Measurements from ENCODE around the gene ALDH1B1. TPM values are rescaled to one million over a fixed set of nuclear protein-coding genes. Genes with fewer than 3 reads are reported as not detected.

The ALDH1B1 gene
- total RNA-seq, 1 experiment from 2014 or later: 35.7 TPM

DNA sequence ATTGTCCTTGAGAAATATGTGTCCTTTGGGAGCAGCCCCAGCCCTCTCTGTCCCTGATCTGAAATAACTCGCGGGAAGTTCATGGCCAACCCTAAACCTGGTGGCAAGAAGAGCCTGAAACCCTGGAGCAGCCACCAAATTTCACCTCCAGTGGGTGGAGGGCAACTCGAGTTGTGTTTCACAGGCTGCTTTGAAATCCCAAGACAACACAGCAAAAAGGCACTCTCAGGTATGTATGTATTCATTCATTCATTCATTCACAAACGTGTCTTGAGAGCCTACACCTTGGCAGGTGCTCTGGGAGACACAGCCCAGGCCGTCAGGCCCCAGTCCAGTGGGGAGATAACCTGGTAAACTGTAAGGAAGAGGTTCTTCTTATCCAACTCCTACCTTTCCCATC is 35.7 kb upstream of the ALDH1B1 start:
- Histone ChIP-seq H3K4me3 (ENCODE audit: low read depth, low read length) (no peak overlapping the region), H3K27me3 (replicated peaks; ENCODE audit: control insufficient read depth, insufficient read depth, low read length) (no peaks in the 10 kb centered on the region), H3K4me1 (no peaks in the 10 kb centered on the region), H3K9me3 (no peaks in the 10 kb centered on the region), H3K36me3 (ENCODE audit: control insufficient read depth, insufficient read depth, low read length) (no peaks in the 10 kb centered on the region)
- Mint-ChIP-seq H3K36me3 (ENCODE audit: insufficient read depth, unreplicated experiment) (no peaks in the 10 kb centered on the region), H3K27ac (ENCODE audit: unreplicated experiment) (no peak overlapping the region), H3K27me3 (ENCODE audit: insufficient read depth, unreplicated experiment) (no peaks in the 10 kb centered on the region), H3K4me1 (ENCODE audit: low read depth, unreplicated experiment) (no peaks in the 10 kb centered on the region), H3K9me3 (ENCODE audit: unreplicated experiment) (no peaks in the 10 kb centered on the region), H3K4me3 (ENCODE audit: unreplicated experiment) (no peak overlapping the region)
- BruUV-seq (replicated peaks): no TSS peak
- TF ChIP-seq, protein P1, sequence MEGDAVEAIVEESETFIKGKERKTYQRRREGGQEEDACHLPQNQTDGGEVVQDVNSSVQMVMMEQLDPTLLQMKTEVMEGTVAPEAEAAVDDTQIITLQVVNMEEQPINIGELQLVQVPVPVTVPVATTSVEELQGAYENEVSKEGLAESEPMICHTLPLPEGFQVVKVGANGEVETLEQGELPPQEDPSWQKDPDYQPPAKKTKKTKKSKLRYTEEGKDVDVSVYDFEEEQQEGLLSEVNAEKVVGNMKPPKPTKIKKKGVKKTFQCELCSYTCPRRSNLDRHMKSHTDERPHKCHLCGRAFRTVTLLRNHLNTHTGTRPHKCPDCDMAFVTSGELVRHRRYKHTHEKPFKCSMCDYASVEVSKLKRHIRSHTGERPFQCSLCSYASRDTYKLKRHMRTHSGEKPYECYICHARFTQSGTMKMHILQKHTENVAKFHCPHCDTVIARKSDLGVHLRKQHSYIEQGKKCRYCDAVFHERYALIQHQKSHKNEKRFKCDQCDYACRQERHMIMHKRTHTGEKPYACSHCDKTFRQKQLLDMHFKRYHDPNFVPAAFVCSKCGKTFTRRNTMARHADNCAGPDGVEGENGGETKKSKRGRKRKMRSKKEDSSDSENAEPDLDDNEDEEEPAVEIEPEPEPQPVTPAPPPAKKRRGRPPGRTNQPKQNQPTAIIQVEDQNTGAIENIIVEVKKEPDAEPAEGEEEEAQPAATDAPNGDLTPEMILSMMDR (IDR thresholded peaks at IDR 0.05; ENCODE audit: insufficient read depth in 1 of 2, low read depth in 1 of 2, low read length in 1 of 2, severe bottlenecking in 1 of 2, unreplicated experiment in 1 of 2): no peak
- POLR2A ChIA-PET: no interaction called here
- CTCF ChIA-PET: no interaction called here
- intact Hi-C loops (cut with micrococcal nuclease; ENCODE audit: unreplicated experiment): loop anchor here (5.0 to 10.0 kb wide), 2 partner anchors 82 to 610 kb away; no protein-coding TSS in a partner anchor
- DNase-seq: no peak

DNA sequence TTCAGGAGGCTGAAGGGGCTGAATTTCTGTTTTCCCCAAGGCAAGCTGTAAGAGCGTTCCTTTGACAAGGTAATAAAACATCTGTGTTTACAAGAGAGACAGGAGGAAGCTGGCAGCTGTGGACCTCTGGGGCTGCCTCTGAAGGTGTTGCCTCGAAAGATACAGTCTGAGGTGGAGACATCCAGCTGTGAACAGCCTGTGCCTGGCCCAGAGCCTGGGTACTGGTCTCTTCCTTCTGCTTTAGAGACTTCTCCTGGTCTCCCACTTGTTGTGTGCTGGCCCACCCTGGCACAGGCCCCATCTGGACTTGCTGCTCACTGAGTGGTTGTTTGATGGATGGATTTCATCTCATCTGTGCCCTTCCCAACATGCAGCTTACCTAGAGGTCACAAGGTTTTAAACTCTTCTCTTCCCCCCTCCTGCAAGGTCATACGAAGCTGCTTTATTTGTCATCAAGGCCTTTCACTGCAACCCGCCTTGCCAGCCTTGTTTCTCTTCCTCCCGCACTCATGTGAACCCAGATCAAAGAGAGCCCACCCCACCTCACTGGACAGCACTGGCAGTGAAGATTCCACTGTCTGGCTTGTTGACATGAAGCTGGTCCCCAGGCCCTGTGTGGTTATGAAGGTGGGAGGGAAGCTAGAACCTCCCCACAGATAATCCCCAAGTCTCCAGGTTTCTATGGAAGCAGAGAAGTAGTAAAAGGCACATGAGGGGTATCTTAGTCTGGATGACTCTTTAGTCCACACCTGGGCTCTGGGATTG is 35.0 kb upstream of the ALDH1B1 start:
- no peak for DNase-seq
- BruUV-seq (replicated peaks): no TSS peak
- Histone ChIP-seq H3K36me3 (ENCODE audit: control insufficient read depth, insufficient read depth, low read length) (no peaks in the 10 kb centered on the region), H3K4me3 (ENCODE audit: low read depth, low read length) (no peak overlapping the region), H3K9me3 (no peaks in the 10 kb centered on the region), H3K4me1 (no peaks in the 10 kb centered on the region), H3K27me3 (replicated peaks; ENCODE audit: control insufficient read depth, insufficient read depth, low read length) (no peaks in the 10 kb centered on the region)
- Mint-ChIP-seq H3K4me3 (ENCODE audit: unreplicated experiment) (no peak overlapping the region), H3K9me3 (ENCODE audit: unreplicated experiment) (no peaks in the 10 kb centered on the region), H3K4me1 (ENCODE audit: low read depth, unreplicated experiment) (no peaks in the 10 kb centered on the region), H3K27me3 (ENCODE audit: insufficient read depth, unreplicated experiment) (no peaks in the 10 kb centered on the region), H3K27ac (ENCODE audit: unreplicated experiment) (no peak overlapping the region), H3K36me3 (ENCODE audit: insufficient read depth, unreplicated experiment) (no peaks in the 10 kb centered on the region)
- POLR2A ChIA-PET: no interaction called here
- TF ChIP-seq, protein P1 (IDR thresholded peaks at IDR 0.05; ENCODE audit: insufficient read depth in 1 of 2, low read depth in 1 of 2, low read length in 1 of 2, severe bottlenecking in 1 of 2, unreplicated experiment in 1 of 2): no peak
- CTCF ChIA-PET: no interaction called here
- intact Hi-C loops (cut with micrococcal nuclease; ENCODE audit: unreplicated experiment): loop anchor here (5.0 to 10.0 kb wide), 2 partner anchors 83 to 610 kb away; no protein-coding TSS in a partner anchor

DNA sequence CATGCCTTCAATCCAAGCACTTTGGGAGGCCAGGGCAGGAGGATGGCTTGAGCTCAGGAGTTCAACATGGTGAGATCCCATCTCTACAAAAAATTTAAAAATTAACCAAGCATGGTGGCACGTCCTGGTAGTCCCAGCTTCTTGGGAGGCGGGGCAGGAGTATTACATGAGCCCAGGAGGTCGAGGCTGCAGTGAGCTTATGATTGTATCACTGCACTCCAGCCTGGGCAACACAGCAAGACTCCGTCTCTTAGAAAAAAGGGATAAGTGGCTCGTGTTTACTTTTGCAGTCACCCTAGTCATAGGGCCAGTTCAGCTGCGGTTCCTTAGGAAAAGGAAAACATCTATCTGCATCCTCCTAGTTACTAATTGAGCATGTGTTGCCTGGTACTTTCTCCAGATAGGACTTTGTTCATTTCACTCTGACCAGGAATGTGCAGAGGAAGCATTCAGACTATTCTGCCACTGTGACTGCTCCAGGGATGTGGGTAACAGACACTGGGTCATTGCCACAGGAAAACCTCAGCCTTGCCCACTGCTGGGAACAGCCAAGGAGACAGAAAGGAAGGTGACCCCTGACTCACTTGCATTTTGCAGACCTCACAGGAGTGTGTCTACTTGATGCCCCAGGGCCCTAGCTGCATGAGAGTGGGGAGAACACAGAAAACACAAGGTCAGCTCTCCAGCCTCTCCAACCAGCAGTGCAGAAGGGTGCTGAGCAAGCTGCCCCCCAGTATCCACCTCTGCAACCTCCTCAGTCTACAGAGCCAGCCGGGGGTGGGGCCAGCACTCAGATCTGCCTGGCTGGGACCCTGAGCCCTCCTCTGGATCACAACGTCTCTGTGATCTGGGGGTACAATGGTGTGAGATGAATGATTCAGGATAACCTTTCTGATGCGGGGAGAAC is 33.9 kb upstream of the ALDH1B1 start:
- no peaks in the 10 kb centered on the region for H3K27me3 ChIP-seq (replicated peaks; ENCODE audit: control insufficient read depth, insufficient read depth, low read length)
- no peaks in the 10 kb centered on the region for H3K36me3 Mint-ChIP-seq (ENCODE audit: insufficient read depth, unreplicated experiment)
- no peak overlapping the region for H3K27ac Mint-ChIP-seq (ENCODE audit: unreplicated experiment)
- no peak overlapping the region for H3K4me3 Mint-ChIP-seq (ENCODE audit: unreplicated experiment)
- intact Hi-C loops (cut with micrococcal nuclease; ENCODE audit: unreplicated experiment): loop anchor here (5.0 to 10.0 kb wide), 2 partner anchors 84 to 611 kb away; no protein-coding TSS in a partner anchor
- no peaks in the 10 kb centered on the region for H3K36me3 ChIP-seq (ENCODE audit: control insufficient read depth, insufficient read depth, low read length)
- H3K4me1 Mint-ChIP-seq (ENCODE audit: low read depth, unreplicated experiment): no peaks in the 10 kb centered on the region
- no peaks in the 10 kb centered on the region for H3K27me3 Mint-ChIP-seq (ENCODE audit: insufficient read depth, unreplicated experiment)
- POLR2A ChIA-PET: no interaction called here
- no peak overlapping the region for H3K4me3 ChIP-seq (ENCODE audit: low read depth, low read length)
- no TSS peak for BruUV-seq (replicated peaks)
- DNase-seq: no peak
- TF ChIP-seq, protein P1 (IDR thresholded peaks at IDR 0.05; ENCODE audit: insufficient read depth in 1 of 2, low read depth in 1 of 2, low read length in 1 of 2, severe bottlenecking in 1 of 2, unreplicated experiment in 1 of 2): no peak
- no peaks in the 10 kb centered on the region for H3K9me3 Mint-ChIP-seq (ENCODE audit: unreplicated experiment)
- no peaks in the 10 kb centered on the region for H3K4me1 ChIP-seq
- CTCF ChIA-PET: no interaction called here
- no peaks in the 10 kb centered on the region for H3K9me3 ChIP-seq

Data from Caco-2 (cell line).